H1 (cell line): ENCODE measurements around the gene UBQLN3.

Source experiments
- ATF2 ChIP-seq: IDR thresholded peaks from 2 replicates; pipeline ENCODE4 v1.6.1; 2012; ENCODE audit warnings: low read length, inconsistent platforms
- CTCF ChIP-seq, 3 experiments: IDR thresholded peaks; 1 replicate in 2 of 3; 2 replicates in 1 of 3; pipeline versions ENCODE4 v1.5.1 to v1.6.1; 2011; ENCODE audit warnings: low read length in 3 of 3, mild to moderate bottlenecking in 3 of 3, inconsistent platforms in 2 of 3, low read depth in 1 of 3, moderate library complexity in 1 of 3; ENCODE audit not compliant: insufficient read depth in 1 of 3; ENCODE audit errors: control extremely low read depth in 1 of 3
- EP300 ChIP-seq, 2 experiments: IDR thresholded peaks; 1 replicate in 1 of 2; 2 replicates in 1 of 2; pipeline ENCODE4 v1.6.1; 2011 to 2012; ENCODE audit warnings: low read depth in 2 of 2, low read length in 2 of 2, mild to moderate bottlenecking in 2 of 2, borderline replicate concordance in 1 of 2, inconsistent platforms in 1 of 2, moderate library complexity in 1 of 2
- SP1 ChIP-seq: IDR thresholded peaks from 2 replicates; pipeline ENCODE4 v1.6.1; 2011; ENCODE audit warnings: low read depth, low read length

GRCh38 chr11:5516599-5516998 is 6.8 kb upstream of the UBQLN3 start, which contains the start of gene UBQLNL:
- TF ChIP-seq ATF2 (no peak), EP300 (IDR thresholded peaks at IDR 0.05; ENCODE audit: borderline replicate concordance in 1 of 2, low read depth in 2 of 2, low read length in 2 of 2) (no peak), CTCF (IDR thresholded peaks at IDR 0.05; ENCODE audit: control extremely low read depth in 1 of 3, insufficient read depth in 1 of 3, low read depth in 1 of 3, low read length in 3 of 3) (no peak), SP1 (no peak)
